Pancreas (tissue), 10 donors: ENCODE data around the gene ZNF367. TPM values are rescaled to one million over a fixed set of nuclear protein-coding genes. Genes with fewer than 3 reads are reported as not detected.

Source experiments
- ATAC-seq, 4 donors: fragments of 200-7000 bp; cut with Tn5 transposase; one replicate each; pipeline versions ENCODE4 v1.8.0 to v1.9.1; 2020; ENCODE audit warnings: mild to moderate bottlenecking in 4 of 4, moderate library complexity in 4 of 4
- DNase-seq, 6 donors: peaks; one replicate each; pipeline ENCODE4 v3.0.0-alpha.2; 2020
- FAIRE-seq: peaks from 2 replicates; lab custom pipeline; 2012; peaks lifted over from hg19 to GRCh38; lab: Jason Lieb, UNC
- H3K27ac ChIP-seq, 4 donors: fragments of 200-600 bp; sonication (generic); 1 replicate in 3 of 4; 2 replicates in 1 of 4; pipeline versions ENCODE4 v1.5.0 to v1.8.0; 2020
- H3K27me3 ChIP-seq, 4 donors: fragments of 200-600 bp; one replicate each; pipeline ENCODE4 v1.8.0; 2021
- H3K36me3 ChIP-seq, 3 donors: fragments of 200-600 bp; sonication (generic) in 1 of 3; one replicate each; pipeline versions ENCODE4 v1.5.0 to v1.8.0; 2020 to 2021
- H3K4me1 ChIP-seq, 3 donors: fragments of 200-600 bp; one replicate each; pipeline ENCODE4 v1.8.0; 2021
- H3K4me3 ChIP-seq, 4 donors: fragments of 200-600 bp; sonication (generic) in 2 of 4; one replicate each; pipeline versions ENCODE4 v1.5.0 to v1.8.0; 2020 to 2021
- H3K9me3 ChIP-seq, 4 donors: fragments of 200-600 bp; one replicate each; pipeline ENCODE4 v1.8.0; 2021
- CTCF ChIP-seq, 4 donors: fragments of 200-600 bp; sonication (generic) in 3 of 4; IDR thresholded peaks; one replicate each; pipeline versions ENCODE4 v1.5.0 to v1.8.0; 2021; ENCODE audit warnings: antibody characterized with exemption in 4 of 4
- WGBS, 2 donors: extraction: QIAGEN DNeasy Blood & Tissue Kit; methylation state at CpG; one replicate each; pipeline ENCODE4 v1.1.7; 2013; 5-methylcytosine and 5-hydroxymethylcytosine counted together
- intact Hi-C, 3 donors: fragments of 100-400 bp; cut with DNase I; formaldehyde crosslinking; loops; one replicate each; pipeline versions ENCODE4 v1.11.1 to v1.14.2; 2022
- polyA plus RNA-seq, 2 donors: library from polyadenylated mRNA; stranded (reverse); fragments of 200-250 nt; gene quantifications; one replicate each; pipeline ENCODE4 v1.2.3, GENCODE V29; 2013
- total RNA-seq, 6 donors: library from RNA; stranded (reverse); fragmentation: NEBNext Ultra II Directional in 4 of 6; extraction: Animal tissue kit (Norgen Biotek cat#: 25700) in 4 of 6; gene quantifications; one replicate each; pipeline versions ENCODE4 v1.2.1 to v1.2.4, GENCODE V29; 2021 to 2023
- donor health status: healthy with polysubstance abuse.
- donor health status: DM: no; HTN: no; CAD: no; lungs with moderate emphysema.
- donor health status: DM: no; HTN: no; CAD: no.
- donor health status: control.
- donor health status: control.
- donor health status: Bipolar disorder and iron deficiency.
- donor health status: DM: yes; HTN: yes; CAD: no.
- donor health status: DM: no; HTN: no; CAD: no.
- donor health status: DM: no; HTN: no; CAD: no.
- donor health status: DM: yes; HTN: yes; CAD: no.

Gene ZNF367
- total and polyA plus RNA-seq, 8 donors, result 0.23 to 1.2 (median 0.65) TPM

GRCh38 chr9:96395964-96396363, 22.2 kb downstream of the ZNF367 start:
- DNase-seq (no peak), FAIRE-seq (no peak), ATAC-seq (no peak)
- Histone ChIP-seq H3K4me3 (no peak overlapping the region), H3K4me1 (peaks cover 5 to 10% (median 5%) of the 10 kb centered on the region in 3 donors), H3K27me3 (no peaks in the 10 kb centered on the region), H3K9me3 (no peaks in the 10 kb centered on the region), H3K27ac (no peak overlapping the region), H3K36me3 (no peaks in the 10 kb centered on the region)
- no peak for TF ChIP-seq CTCF (IDR thresholded peaks at IDR 0.05)
- intact Hi-C loops, result no loop called here
- 92 to 94% methylated on average over 2 of the region's 2 CpGs for WGBS, 2 donors

- FAIRE-seq (no peak), DNase-seq (no peak), ATAC-seq (no peak)
- Histone ChIP-seq H3K27me3 (no peaks in the 10 kb centered on the region), H3K4me3 (no peak overlapping the region), H3K4me1 (peaks cover 5 to 14% (median 5%) of the 10 kb centered on the region in 3 donors), H3K36me3 (no peaks in the 10 kb centered on the region), H3K9me3 (no peaks in the 10 kb centered on the region), H3K27ac (no peak overlapping the region)
- intact Hi-C loops, result no loop called here
- WGBS, 2 donors, result 95 to 96% methylated on average over 6 of the region's 6 CpGs
- TF ChIP-seq CTCF (IDR thresholded peaks at IDR 0.05), result no peak
Measured at GRCh38 chr9:96394832-96395496, 23.2 kb downstream of the ZNF367 start.

- no peak for FAIRE-seq
- H3K27ac ChIP-seq, result no peak overlapping the region
Measured at GRCh38 chr9:96392263-96392662, 25.9 kb downstream of the ZNF367 start.

GRCh38 chr9:96391021-96391765, 27.0 kb downstream of the ZNF367 start:
- intact Hi-C loops, result no loop called here
- 8 to 20% methylated on average over 5 of the region's 5 CpGs for WGBS, 2 donors
- Histone ChIP-seq H3K27ac (peak overlapping the region; percentile 13 to 79 (median 70)), H3K4me3 (no peak overlapping the region), H3K4me1 (peaks cover 5 to 14% (median 6%) of the 10 kb centered on the region in 3 donors), H3K36me3 (no peaks in the 10 kb centered on the region), H3K27me3 (no peaks in the 10 kb centered on the region), H3K9me3 (no peaks in the 10 kb centered on the region)
- no peak for FAIRE-seq
- TF ChIP-seq CTCF (IDR thresholded peaks at IDR 0.05), result no peak
- peak; percentile 95 to 99 (median 98) for ATAC-seq
- DNase-seq, result peak; percentile 48 to 69 (median 58)

More at GRCh38 chr9:96392263-96392662, 25.9 kb downstream of the ZNF367 start:
- Histone ChIP-seq H3K36me3 (no peaks in the 10 kb centered on the region), H3K27me3 (no peaks in the 10 kb centered on the region), H3K4me1 (peaks cover 5 to 14% (median 5%) of the 10 kb centered on the region in 3 donors), H3K4me3 (no peak overlapping the region), H3K9me3 (no peaks in the 10 kb centered on the region)
- ATAC-seq (no peak), DNase-seq (no peak)
- WGBS, 2 donors, result 95 to 98% methylated on average over 12 of the region's 12 CpGs
- intact Hi-C loops, result no loop called here
- TF ChIP-seq CTCF (IDR thresholded peaks at IDR 0.05), result no peak
